GM12872 (cell line): Measurements from ENCODE around the gene ZNRD2.

Experiments used
- CTCF ChIP-seq: IDR thresholded peaks from 3 replicates; pipeline ENCODE4 v1.5.1; 2011; ENCODE audit warnings: low read depth, mild to moderate bottlenecking, low read length, moderate library complexity; ENCODE audit not compliant: insufficient read depth

ZNRD2 gene

GRCh38 chr11:65589444-65590239 is 19.4 kb downstream of the ZNRD2 start:
- TF ChIP-seq CTCF = no peak

GRCh38 chr11:65590240-65590738 is 20.0 kb downstream of the ZNRD2 start:
- TF ChIP-seq CTCF = no peak

- no peak for TF ChIP-seq CTCF
These were observed 21.9 kb downstream of the ZNRD2 start for GRCh38 chr11:65591939-65592857.

- no peak for TF ChIP-seq CTCF
These were observed 22.7 kb downstream of the ZNRD2 start for GRCh38 chr11:65592858-65593517.

- TF ChIP-seq CTCF = peak; percentile 88
These were observed 23.5 kb downstream of the ZNRD2 start for GRCh38 chr11:65593518-65594414.

GRCh38 chr11:65595131-65595530 is 24.9 kb downstream of the ZNRD2 start:
- no peak for TF ChIP-seq CTCF
